GM18519 (cell line): ENCODE measurements around the gene RAB6C.
A peak's percentile ranks its signal among the peaks of the same experiment; 100 is the strongest.
"Not testable (repeated sequence)": the region's sequence is repeated elsewhere in the genome, so short reads cannot be mapped to it uniquely, and the experiment has no call there.

ENCODE experiments used
- ATAC-seq: cut with Tn5 transposase; IDR thresholded peaks from one replicate; pipeline ENCODE4 v1.9.1; 2021; ENCODE audit warnings: mild to moderate bottlenecking, moderate library complexity; ENCODE audit not compliant: unreplicated experiment, low FRiP score

The RAB6C gene

GRCh38 chr2:129979629-129980155 is at the start of gene RAB6C:
TSS of gene RAB6C (plus strand) at chr2:129979666. CDS start at chr2:129980116, 450 bp downstream.
- not testable (repeated sequence) for ATAC-seq

GRCh38 chr2:129930451-129930850 is 49.0 kb upstream of the RAB6C start:
- ATAC-seq, result no peak

- ATAC-seq, result not testable (repeated sequence)
These were observed 46.1 kb upstream of the RAB6C start for GRCh38 chr2:129933387-129933786.

- no peak for ATAC-seq
These were observed 45.2 kb upstream of the RAB6C start for GRCh38 chr2:129934044-129934822.

GRCh38 chr2:129935118-129935517 is 44.3 kb upstream of the RAB6C start:
- ATAC-seq, result no peak

GRCh38 chr2:129936334-129936934 is 43.0 kb upstream of the RAB6C start:
- peak; percentile 59 for ATAC-seq

GRCh38 chr2:129938850-129939471 is 40.5 kb upstream of the RAB6C start:
- ATAC-seq, result not testable (repeated sequence)

- ATAC-seq, result not testable (repeated sequence)
These were observed 36.0 kb upstream of the RAB6C start for GRCh38 chr2:129943456-129943855.

GRCh38 chr2:129945557-129945956 is 33.9 kb upstream of the RAB6C start:
- ATAC-seq, result no peak

- ATAC-seq, result not testable (repeated sequence)
These were observed 31.8 kb upstream of the RAB6C start for GRCh38 chr2:129947712-129948111.

GRCh38 chr2:129956171-129956570 is 23.3 kb upstream of the RAB6C start:
- ATAC-seq, result not testable (repeated sequence)

GRCh38 chr2:129957891-129958290 is 21.6 kb upstream of the RAB6C start:
- no peak for ATAC-seq

GRCh38 chr2:129958736-129959135 is 20.7 kb upstream of the RAB6C start:
- ATAC-seq, result not testable (repeated sequence)

- not testable (repeated sequence) for ATAC-seq
These were observed 10.9 kb upstream of the RAB6C start for GRCh38 chr2:129968605-129969004.

- no peak for ATAC-seq
These were observed 4.3 kb upstream of the RAB6C start for GRCh38 chr2:129975016-129975774.

- not testable (repeated sequence) for ATAC-seq
These were observed 2.5 kb upstream of the RAB6C start for GRCh38 chr2:129976969-129977368.

- no peak for ATAC-seq
These were observed 1.5 kb upstream of the RAB6C start for GRCh38 chr2:129977986-129978385.

GRCh38 chr2:129980246-129980645 is 780 bp downstream of the RAB6C start:
- ATAC-seq, result peak; percentile 79

- not testable (repeated sequence) for ATAC-seq
These were observed 2.2 kb downstream of the RAB6C start for GRCh38 chr2:129981689-129982088.

- ATAC-seq, result no peak
These were observed 5.0 kb downstream of the RAB6C start for GRCh38 chr2:129984426-129984825.
